Activated naive CD8-positive, alpha-beta T cell treated with anti-CD3 and anti-CD28 coated beads, Interleukin-2, amount 10 ng/mL, durations not matched to agents 7 days and 5 days (primary cell): ENCODE measurements around the gene SLC15A4. TPM values are rescaled to one million over a fixed set of nuclear protein-coding genes. Genes with fewer than 3 reads are reported as not detected.

Experiments
- ATAC-seq: fragments of 150-1000 bp; cut with Tn5 transposase; one replicate; pipeline ENCODE4 v1.10.0; 2021; ENCODE audit warnings: low read depth, moderate library complexity
- POLR2A ChIA-PET: fragments of 350-600 bp; sonication (Branson Sonifier 250); formaldehyde crosslinking; loops from one replicate; lab custom pipeline; 2021; ENCODE audit warnings: antibody characterized with exemption; lab: Charles Lee
- DNase-seq: peaks from one replicate; pipeline ENCODE4 v3.0.0; 2021
- H3K27ac Mint-ChIP-seq: one replicate; pipeline ENCODE4 v1.8.0; 2022; ENCODE audit warnings: mild to moderate bottlenecking, mixed read lengths
- H3K27me3 Mint-ChIP-seq: one replicate; pipeline ENCODE4 v1.8.0; 2022; ENCODE audit warnings: mild to moderate bottlenecking, moderate library complexity, mixed read lengths
- H3K36me3 Mint-ChIP-seq: one replicate; pipeline ENCODE4 v1.8.0; 2021; ENCODE audit warnings: mild to moderate bottlenecking, mixed read lengths
- H3K4me1 Mint-ChIP-seq: one replicate; pipeline ENCODE4 v1.8.0; 2021; ENCODE audit warnings: mixed read lengths
- H3K4me3 Mint-ChIP-seq: one replicate; pipeline ENCODE4 v1.8.0; 2022; ENCODE audit warnings: mild to moderate bottlenecking, moderate library complexity, mixed read lengths
- H3K9me3 Mint-ChIP-seq: one replicate; pipeline ENCODE4 v1.8.0; 2021; ENCODE audit warnings: mixed read lengths
- total RNA-seq, 2 experiments: library from RNA; stranded (reverse); gene quantifications; one replicate each; pipeline ENCODE4 v1.2.3, GENCODE V29; 2021

SLC15A4 gene
- total RNA-seq, 2 experiments from 2014 or later, result 21.4 to 25.8 TPM

DNA sequence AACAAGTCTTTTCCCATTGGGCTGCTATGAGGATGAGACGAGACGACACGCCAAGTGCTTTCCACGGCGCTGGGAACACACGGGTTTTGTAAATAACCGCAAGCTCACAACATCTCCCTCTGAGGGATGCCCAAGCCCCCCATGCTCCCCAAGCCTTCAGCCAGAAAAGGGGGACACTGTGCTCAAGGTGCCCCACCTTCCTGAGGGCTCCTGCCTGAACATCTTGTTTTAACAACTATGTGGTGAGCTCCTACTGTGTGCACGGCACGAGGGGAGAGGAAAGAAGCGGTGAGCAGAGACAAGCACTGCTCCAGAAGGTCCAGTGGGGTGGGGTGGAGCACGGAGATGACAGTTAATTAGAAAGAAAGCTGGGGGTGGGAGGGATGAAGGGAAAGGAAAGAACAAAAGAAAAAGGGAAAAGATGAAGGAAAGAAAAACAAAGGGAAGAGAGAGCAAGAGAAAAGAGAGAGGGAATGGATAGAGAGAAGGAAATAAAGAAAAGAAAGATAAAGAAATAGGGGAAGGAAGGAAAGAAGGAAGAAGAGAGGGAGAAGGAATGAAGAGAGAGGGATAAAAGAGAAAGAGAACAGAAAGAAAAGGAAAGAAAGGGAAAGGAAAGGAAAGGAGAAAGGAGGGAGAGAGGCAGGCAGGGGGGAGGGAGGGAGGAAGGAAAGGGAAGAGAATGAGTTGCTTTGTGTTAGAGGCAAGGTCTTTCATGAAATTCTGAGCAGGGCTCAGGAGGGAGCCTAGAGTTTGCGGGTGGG is 56.8 kb downstream of the SLC15A4 start:
- POLR2A ChIA-PET, result no interaction called here
- Mint-ChIP-seq H3K27me3 (no peaks in the 10 kb centered on the region), H3K9me3 (no peaks in the 10 kb centered on the region), H3K36me3 (no peaks in the 10 kb centered on the region), H3K4me1 (no peaks in the 10 kb centered on the region), H3K4me3 (no peak overlapping the region), H3K27ac (no peak overlapping the region)
- DNase-seq (no peak), ATAC-seq (no peak)

DNA sequence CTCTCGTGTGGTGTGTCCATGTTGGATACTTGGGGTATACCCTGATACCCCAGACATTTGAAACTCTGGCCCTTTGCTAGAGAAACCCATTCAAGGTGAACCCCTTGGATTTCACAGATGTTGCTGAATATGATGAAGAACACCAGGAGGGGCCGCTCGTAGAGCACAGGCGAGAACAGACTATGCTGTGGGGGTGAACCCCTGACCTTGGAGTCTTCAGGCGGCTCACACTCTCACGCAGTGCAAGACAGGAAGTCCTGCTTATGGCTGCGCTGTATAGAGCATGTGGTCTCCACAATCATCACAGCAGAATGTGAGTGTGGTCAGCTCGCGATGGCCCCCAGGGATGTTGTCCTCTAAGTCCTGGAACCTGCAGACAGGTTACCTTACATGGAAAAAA is 60.4 kb downstream of the SLC15A4 start:
- ATAC-seq, result no peak
- POLR2A ChIA-PET, result no interaction called here
- Mint-ChIP-seq H3K27ac (no peak overlapping the region), H3K27me3 (no peaks in the 10 kb centered on the region), H3K4me3 (no peak overlapping the region), H3K9me3 (no peaks in the 10 kb centered on the region), H3K4me1 (no peaks in the 10 kb centered on the region), H3K36me3 (no peaks in the 10 kb centered on the region)
- no peak for DNase-seq

DNA sequence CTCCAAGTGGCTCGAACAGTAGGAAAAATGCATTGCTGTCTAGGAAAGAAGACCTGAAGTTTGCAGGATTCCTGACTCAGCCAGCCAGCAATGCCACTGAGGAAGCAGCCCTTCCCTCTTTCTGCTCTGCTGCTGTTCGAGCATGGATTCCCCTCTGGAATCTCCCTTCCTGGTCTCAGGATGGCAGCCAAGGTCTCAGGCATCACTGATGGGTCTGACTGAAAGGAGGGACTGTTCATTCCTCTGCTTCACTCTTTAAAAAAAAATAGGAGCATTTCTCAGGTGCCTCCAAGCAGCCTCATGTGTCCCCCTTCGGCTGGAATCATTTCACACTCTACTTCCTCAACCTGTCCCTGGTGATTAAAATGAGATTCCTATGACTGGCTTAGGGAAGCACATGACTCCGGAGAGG is 62.4 kb downstream of the SLC15A4 start:
- POLR2A ChIA-PET, result no interaction called here
- H3K27me3 Mint-ChIP-seq, result no peaks in the 10 kb centered on the region

DNA sequence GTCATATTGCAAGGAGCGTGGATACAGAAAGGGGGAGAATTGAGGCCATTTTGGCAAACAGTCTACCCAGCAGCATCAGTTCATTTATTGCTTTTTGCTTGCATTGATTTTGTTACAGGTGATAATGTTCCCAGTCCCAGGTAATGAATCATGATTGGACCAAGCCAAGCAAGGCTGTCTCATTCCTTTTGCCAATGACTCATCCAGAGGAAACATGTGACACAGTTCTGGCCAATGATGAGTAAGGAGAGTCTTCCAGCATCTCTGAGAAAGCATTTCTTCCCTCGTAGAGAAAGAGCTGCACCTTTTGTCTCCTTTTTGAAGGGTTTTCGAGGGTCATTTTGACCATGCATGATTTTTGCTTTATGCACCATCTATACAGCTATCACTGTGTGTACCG is 68.2 kb downstream of the SLC15A4 start:
- H3K4me3 Mint-ChIP-seq, result no peak overlapping the region
- no peak overlapping the region for H3K27ac Mint-ChIP-seq
- POLR2A ChIA-PET, result no interaction called here
- H3K36me3 Mint-ChIP-seq, result no peaks in the 10 kb centered on the region
- ATAC-seq (no peak), DNase-seq (no peak)
- H3K4me1 Mint-ChIP-seq, result no peaks in the 10 kb centered on the region
- no peaks in the 10 kb centered on the region for H3K27me3 Mint-ChIP-seq
- no peaks in the 10 kb centered on the region for H3K9me3 Mint-ChIP-seq

More for the DNA sequence above, 62.4 kb downstream of the SLC15A4 start:
- H3K4me3 Mint-ChIP-seq, result no peak overlapping the region
- no peaks in the 10 kb centered on the region for H3K36me3 Mint-ChIP-seq
- H3K9me3 Mint-ChIP-seq, result no peaks in the 10 kb centered on the region
- ATAC-seq (no peak), DNase-seq (no peak)
- no peaks in the 10 kb centered on the region for H3K4me1 Mint-ChIP-seq
- no peak overlapping the region for H3K27ac Mint-ChIP-seq

DNA sequence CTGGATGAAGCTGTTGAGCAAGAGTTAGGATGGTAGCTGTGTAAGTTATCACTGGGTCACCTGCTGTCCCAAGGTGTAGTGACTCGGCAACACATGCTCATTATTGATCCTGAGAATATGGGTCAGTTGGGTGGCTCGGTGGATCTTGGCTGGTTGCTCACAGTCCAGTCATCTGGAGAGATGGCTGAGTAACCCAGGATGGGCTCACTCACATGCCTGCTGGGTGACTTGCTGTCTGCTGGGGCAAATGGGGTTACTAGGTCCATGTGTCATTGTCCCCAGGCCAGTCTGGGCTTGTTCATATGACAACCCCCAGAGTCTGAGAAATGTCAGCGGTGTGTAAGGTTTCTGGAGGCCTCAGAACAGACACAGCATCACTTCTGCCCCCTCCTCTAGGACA is 69.5 kb downstream of the SLC15A4 start:
- Mint-ChIP-seq H3K4me3 (no peak overlapping the region), H3K27ac (no peak overlapping the region), H3K36me3 (no peaks in the 10 kb centered on the region), H3K4me1 (no peaks in the 10 kb centered on the region), H3K27me3 (no peaks in the 10 kb centered on the region), H3K9me3 (no peaks in the 10 kb centered on the region)
- ATAC-seq (no peak), DNase-seq (no peak)
- POLR2A ChIA-PET, result no interaction called here

DNA sequence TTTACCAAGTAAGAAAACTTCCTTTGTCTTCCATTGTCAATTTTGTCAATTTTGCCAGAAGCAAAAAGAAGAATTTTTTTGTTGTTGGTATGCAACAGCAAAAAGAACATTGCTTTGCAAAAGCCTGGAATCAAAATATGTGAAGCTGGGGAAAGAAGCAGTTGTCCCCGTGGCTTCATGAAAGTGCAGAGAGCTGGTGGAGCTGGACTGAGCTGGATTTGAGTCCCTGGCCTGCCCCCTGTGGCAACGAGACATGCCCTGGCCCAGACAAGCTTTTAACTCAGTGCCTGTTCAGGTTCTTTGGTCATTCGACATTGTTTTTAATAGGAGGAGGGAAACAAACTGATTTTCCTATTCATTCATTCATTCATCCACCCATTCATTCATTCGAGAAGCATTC is 70.3 kb downstream of the SLC15A4 start:
- POLR2A ChIA-PET, result no interaction called here
- H3K36me3 Mint-ChIP-seq, result no peaks in the 10 kb centered on the region
- ATAC-seq, result no peak
- H3K4me3 Mint-ChIP-seq, result no peak overlapping the region
- no peaks in the 10 kb centered on the region for H3K4me1 Mint-ChIP-seq
- no peak for DNase-seq
- H3K9me3 Mint-ChIP-seq, result no peaks in the 10 kb centered on the region
- H3K27me3 Mint-ChIP-seq, result no peaks in the 10 kb centered on the region
- H3K27ac Mint-ChIP-seq, result no peak overlapping the region

DNA sequence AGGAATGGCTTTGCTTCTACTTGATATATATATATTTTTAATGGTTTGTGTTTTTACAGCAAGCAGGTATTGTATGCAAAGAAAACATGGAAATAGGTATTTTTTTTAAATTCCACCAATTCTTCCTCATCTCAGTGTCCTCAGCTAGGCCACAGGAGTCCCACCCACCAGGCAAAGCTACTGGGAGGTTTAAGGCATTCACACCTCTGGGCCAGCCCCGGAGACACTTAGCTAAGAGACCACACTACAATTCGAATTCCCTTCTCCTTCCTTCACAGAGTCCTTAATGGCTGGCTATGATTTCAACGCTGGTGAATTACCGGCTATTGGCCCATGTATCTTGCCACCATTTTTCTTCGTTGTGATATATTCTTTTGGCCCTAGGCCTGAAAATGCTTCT is 71.4 kb downstream of the SLC15A4 start:
- no peaks in the 10 kb centered on the region for H3K36me3 Mint-ChIP-seq
- ATAC-seq (no peak), DNase-seq (no peak)
- H3K27me3 Mint-ChIP-seq, result peaks cover 2% of the 10 kb centered on the region
- no peak overlapping the region for H3K4me3 Mint-ChIP-seq
- POLR2A ChIA-PET, result no interaction called here
- no peaks in the 10 kb centered on the region for H3K4me1 Mint-ChIP-seq
- no peak overlapping the region for H3K27ac Mint-ChIP-seq
- H3K9me3 Mint-ChIP-seq, result no peaks in the 10 kb centered on the region

DNA sequence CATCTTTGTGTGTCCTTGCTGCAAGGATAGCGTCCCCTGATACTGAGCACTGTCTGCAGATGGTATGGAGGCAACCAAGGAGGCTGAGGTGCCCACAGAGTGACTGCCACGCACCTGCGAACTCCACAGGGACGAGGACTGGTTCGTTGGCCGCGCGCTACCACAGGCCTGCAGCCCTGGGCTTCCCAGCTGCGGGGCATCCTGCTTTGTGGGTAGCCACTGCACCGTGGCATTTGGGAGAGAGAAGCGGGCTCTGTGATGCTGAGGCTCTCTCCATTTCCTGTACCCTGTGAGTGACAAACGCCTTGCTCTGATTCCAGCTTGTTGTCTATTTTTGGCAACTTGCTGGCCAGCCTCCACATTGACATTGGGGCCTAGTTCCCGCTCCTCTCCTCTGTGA is 76.3 kb downstream of the SLC15A4 start:
- Mint-ChIP-seq H3K27me3 (peaks cover 6% of the 10 kb centered on the region), H3K27ac (no peak overlapping the region), H3K36me3 (no peaks in the 10 kb centered on the region), H3K4me3 (no peak overlapping the region), H3K4me1 (no peaks in the 10 kb centered on the region), H3K9me3 (no peaks in the 10 kb centered on the region)
- DNase-seq (no peak), ATAC-seq (no peak)
- POLR2A ChIA-PET, result no interaction called here

DNA sequence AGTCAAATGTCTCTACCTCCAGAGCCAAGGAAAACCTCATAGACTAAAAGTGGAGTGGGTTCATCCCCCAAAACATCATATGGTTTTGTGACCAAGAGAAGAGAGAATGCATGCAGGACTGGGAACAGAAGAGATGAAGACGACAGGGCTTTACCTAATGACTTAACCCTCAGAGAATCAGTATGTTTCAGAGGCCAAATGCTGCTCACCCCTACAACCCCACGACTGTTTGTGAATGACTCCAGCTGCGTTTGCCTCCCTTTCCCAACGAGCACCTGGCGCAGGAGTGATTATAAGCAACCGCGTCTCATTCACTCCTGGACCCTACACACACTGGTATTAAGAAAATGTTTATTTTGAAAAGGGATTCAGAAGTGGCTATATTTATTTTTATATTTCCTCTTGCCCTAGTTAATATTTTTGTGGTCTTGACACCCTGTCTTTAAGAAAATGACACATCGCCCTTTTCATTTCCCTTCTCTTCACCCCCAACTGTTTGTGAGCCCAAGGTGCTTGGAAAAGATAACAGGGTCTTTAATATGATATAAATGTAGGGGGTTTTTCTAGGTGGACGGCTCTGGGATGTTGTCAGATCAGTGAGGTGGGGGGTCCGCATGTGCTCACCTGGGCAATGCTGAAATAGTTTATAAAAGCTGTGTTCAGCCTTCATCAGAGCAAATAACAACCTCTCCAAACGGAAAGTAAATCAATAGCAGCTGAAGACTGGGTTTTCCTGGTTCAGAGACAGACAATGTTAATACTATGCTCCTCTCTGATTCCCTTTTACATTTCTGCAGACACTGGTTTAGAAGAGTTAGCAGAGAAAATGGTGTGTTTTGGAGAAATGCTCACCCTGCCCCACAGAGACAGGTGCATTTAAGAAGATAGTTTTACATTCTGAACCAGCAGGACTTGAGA is 77.7 kb downstream of the SLC15A4 start:
- ATAC-seq (no peak), DNase-seq (no peak)
- no peak overlapping the region for H3K4me3 Mint-ChIP-seq
- peaks cover 6% of the 10 kb centered on the region for H3K27me3 Mint-ChIP-seq
- H3K9me3 Mint-ChIP-seq, result no peaks in the 10 kb centered on the region
- H3K36me3 Mint-ChIP-seq, result no peaks in the 10 kb centered on the region
- POLR2A ChIA-PET, result no interaction called here
- H3K4me1 Mint-ChIP-seq, result no peaks in the 10 kb centered on the region
- H3K27ac Mint-ChIP-seq, result no peak overlapping the region

DNA sequence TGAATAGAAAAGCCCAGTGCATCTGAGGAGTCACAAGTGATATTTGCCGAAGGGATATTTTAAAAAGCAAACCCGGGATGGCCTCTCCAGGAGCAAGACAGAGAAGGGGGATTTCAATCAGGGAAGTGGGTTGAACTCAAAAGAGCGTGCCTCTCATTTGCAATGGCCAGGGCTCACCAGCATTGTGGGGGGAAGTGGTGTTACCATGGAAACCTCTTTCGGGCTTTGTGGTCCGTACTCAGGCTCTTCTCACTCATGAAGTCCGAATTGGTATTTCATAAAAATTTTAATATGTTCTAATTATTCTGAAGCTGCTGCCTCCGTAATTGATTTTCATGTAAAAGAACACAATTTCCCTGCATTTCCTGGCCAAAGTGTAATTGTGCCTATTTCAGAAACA is 79.8 kb downstream of the SLC15A4 start:
- ATAC-seq (no peak), DNase-seq (no peak)
- Mint-ChIP-seq H3K9me3 (peaks cover 2% of the 10 kb centered on the region), H3K4me1 (no peaks in the 10 kb centered on the region), H3K36me3 (no peaks in the 10 kb centered on the region), H3K27me3 (peaks cover 6% of the 10 kb centered on the region), H3K27ac (no peak overlapping the region), H3K4me3 (no peak overlapping the region)
- POLR2A ChIA-PET, result no interaction called here

Other genes with a start within 250 kb of the SLC15A4 start
- not detected for gene GLT1D1, start 29.5 kb upstream of the SLC15A4 start, total RNA-seq